Effector memory CD4-positive, alpha-beta T cell (primary cell): ENCODE results near the gene SPSB3.

Experiments
- DNase-seq, 3 donors: peaks; one replicate each; pipeline ENCODE4 v3.0.0-alpha.2; 2020
- H3K27ac ChIP-seq: 2 replicates; pipeline ENCODE4 v1.7.0; 2013; ENCODE audit warnings: mild to moderate bottlenecking, low read length, moderate library complexity; ENCODE audit not compliant: insufficient read depth, poor library complexity, severe bottlenecking
- H3K27me3 ChIP-seq: replicated peaks from 2 replicates; pipeline ENCODE4 v1.7.0; 2013; ENCODE audit warnings: mild to moderate bottlenecking, low read length; ENCODE audit not compliant: insufficient read depth, control insufficient read depth, poor library complexity, severe bottlenecking
- H3K36me3 ChIP-seq: 2 replicates; pipeline ENCODE4 v1.7.0; 2013; ENCODE audit warnings: mild to moderate bottlenecking, low read length, moderate library complexity; ENCODE audit not compliant: control insufficient read depth, insufficient read depth
- H3K4me1 ChIP-seq: 2 replicates; pipeline ENCODE4 v1.7.0; 2013; ENCODE audit warnings: low read length, mild to moderate bottlenecking; ENCODE audit not compliant: control insufficient read depth, insufficient read depth, poor library complexity, severe bottlenecking
- H3K4me3 ChIP-seq: 2 replicates; pipeline ENCODE4 v1.7.0; 2013; ENCODE audit warnings: low read length, low read depth, mild to moderate bottlenecking; ENCODE audit not compliant: insufficient read depth, poor library complexity, severe bottlenecking
- H3K9me3 ChIP-seq: 2 replicates; pipeline ENCODE4 v1.7.0; 2013; ENCODE audit warnings: mild to moderate bottlenecking, low read length, moderate library complexity; ENCODE audit not compliant: control insufficient read depth

Gene SPSB3

DNA sequence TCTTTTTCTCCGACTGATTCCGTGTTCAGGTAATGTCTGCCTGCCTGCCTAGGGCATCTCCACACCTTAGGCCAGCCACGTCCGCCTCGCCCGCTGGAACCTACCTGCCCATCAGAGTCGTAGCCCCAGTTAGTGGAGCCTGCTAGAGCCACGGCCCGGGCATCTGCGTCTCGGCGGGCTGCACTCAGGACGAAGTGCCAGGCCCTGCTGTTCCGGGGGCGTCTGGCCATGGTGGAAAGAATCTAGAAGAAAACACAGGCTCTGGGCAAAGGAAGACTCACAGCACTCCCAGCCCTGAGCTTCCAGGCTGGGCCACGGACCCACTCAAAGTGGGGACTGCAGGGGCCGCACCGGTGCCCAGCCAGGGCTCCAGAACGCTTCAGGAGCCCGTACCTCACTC, 1.1 kb downstream of the SPSB3 start:
- DNase-seq: no peak
- Histone ChIP-seq H3K27me3 (no peaks in the 10 kb centered on the region), H3K9me3 (no peaks in the 10 kb centered on the region), H3K4me3 (peak overlapping the region; percentile 81), H3K27ac (no peak overlapping the region), H3K36me3 (peaks cover 20% of the 10 kb centered on the region), H3K4me1 (peaks cover 9% of the 10 kb centered on the region)

DNA sequence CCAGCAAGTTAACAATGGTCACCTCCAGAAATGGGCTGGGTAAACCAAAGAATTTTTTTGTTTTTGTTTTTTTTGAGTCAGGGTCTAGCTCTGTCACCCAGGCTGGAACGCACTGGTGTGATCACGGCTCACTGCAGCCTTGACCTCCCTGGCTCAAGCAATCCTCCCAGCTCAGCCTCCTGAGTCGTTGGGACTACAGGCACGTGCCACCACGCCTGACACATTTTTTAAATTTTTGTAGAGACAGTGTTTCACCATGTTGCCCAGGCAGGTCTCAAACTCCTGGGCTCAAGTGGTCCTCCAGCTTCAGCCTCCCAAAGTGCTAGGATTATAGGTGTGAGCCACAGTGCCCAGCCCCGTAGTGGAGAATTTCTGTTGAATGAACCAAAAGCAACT, 1.7 kb downstream of the SPSB3 start:
- peaks cover 25% of the 10 kb centered on the region for H3K36me3 ChIP-seq
- H3K4me3 ChIP-seq: no peak overlapping the region
- DNase-seq: no peak
- no peak overlapping the region for H3K27ac ChIP-seq
- H3K9me3 ChIP-seq: no peaks in the 10 kb centered on the region
- peaks cover 9% of the 10 kb centered on the region for H3K4me1 ChIP-seq
- H3K27me3 ChIP-seq: no peaks in the 10 kb centered on the region

DNA sequence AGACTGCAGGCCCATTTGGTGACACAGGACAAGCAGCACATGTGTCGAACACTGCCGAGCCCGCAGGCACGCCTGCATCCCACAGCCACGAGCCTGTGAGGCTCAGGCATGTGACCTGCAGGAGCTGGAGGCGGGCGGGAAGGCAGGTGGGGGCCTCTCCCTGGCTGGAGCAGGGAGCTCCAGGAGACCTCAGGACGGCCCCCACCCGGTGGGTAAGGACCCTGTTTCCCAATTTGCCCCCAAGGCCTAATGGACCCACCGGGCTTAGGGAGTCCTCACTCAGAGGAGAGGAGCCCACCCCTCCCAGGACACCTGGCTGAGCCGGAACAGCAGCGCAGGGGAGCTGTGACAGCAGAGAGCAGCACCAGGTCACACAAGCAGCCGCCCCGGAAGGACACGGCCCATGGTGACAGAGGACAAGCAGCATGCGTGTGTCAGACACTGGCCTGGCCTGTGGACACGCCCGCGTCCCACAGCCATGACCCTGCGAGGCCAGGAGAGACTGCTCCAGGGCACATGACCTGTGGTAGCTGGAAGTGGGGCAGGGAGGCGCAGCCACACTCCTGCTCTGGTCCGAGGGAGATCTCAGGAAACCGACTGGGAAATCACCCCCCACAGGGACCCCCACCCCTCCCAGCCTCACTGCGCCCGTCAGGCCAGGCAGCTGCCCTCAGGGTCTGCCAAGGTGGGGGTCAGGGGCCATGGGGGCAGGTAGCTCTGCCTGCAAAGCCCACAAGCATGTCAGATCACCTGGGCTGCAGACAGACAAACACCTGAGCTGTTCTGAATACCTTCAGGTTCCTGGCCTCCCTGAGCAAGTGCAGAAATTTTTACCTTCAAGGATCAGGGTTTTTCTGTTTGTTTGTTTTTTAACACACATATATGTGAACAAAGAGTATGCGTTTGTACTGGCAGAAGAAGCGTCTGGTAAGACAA, 2.4 kb downstream of the SPSB3 start:
- no peak overlapping the region for H3K27ac ChIP-seq
- no peak for DNase-seq
- no peak overlapping the region for H3K4me3 ChIP-seq
- no peaks in the 10 kb centered on the region for H3K9me3 ChIP-seq
- no peaks in the 10 kb centered on the region for H3K27me3 ChIP-seq
- H3K4me1 ChIP-seq: peaks cover 9% of the 10 kb centered on the region
- peaks cover 27% of the 10 kb centered on the region for H3K36me3 ChIP-seq

DNA sequence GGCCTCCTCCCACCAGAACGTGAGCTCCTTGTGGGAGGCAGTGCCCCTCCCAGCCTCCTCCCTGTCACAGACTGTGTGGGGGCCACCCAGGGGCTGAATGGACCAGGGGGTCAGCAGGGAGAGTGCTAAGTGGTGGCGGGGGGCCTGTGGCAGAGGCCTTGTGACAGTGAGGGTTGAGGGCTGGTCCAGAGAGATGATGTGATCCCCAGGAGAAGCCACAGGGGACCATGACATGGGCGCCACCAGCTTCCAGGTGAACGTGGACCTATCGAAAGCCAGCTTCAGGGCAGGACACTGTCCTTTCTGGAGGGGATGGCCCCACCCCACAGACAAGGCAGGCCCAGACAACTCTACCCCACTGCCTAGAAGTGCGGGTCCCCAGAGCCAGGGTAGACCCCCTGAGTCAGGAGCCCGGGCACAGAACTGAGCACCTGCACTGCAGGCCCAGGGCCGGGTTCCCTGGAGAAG, 3.1 kb downstream of the SPSB3 start:
- no peak for DNase-seq
- H3K9me3 ChIP-seq: no peaks in the 10 kb centered on the region
- H3K36me3 ChIP-seq: peaks cover 27% of the 10 kb centered on the region
- H3K4me1 ChIP-seq: peaks cover 13% of the 10 kb centered on the region
- no peak overlapping the region for H3K27ac ChIP-seq
- H3K27me3 ChIP-seq: no peaks in the 10 kb centered on the region
- no peak overlapping the region for H3K4me3 ChIP-seq

DNA sequence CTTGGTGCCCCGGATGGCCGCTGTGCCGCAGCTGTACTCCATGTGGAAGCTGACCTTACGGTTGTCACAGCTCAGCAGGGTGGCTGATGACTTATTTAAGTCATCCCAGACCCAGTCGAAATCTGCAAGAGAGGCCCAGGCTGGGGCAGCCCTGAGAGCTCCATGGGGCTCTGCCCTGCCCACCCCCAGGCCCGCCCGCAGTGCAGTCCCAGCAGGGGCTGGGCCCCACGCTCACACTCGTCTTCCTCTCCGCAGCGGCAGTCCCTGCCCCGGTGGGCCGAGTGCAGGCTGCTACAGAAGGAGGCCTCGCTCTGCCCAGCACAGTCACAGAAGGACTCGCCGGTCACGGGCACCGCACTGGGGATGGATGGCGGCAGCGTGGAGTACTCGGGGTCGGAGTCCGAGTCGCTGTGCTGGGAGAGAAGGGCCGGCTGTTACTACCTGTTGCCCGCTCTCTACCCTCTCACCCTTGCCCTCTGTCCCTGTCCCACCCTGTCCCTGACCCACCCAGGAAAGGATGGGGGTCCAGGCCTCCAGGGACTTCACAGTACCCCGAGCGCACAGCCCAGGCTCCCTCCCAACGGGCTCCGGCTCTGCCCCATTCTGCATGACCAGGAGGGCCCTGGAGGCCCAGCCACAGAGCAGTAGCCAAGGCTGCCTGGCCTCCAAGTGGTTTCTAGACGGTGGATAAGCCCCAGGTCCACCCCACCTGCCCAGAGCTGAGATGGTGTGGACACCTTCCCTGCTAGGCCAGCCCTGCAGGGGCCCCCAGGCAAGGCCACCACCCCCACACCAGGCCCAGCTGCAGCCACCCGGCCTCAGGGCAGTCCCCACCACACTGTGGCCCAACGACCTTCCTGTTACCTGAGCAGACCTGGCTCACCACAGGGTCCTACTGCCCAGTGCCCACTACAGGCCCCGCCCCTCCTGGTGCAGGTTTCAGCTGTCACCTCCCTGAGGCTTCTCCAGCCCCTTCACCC, 3.9 kb downstream of the SPSB3 start:
- Histone ChIP-seq H3K4me3 (no peak overlapping the region), H3K27me3 (no peaks in the 10 kb centered on the region), H3K4me1 (peaks cover 20% of the 10 kb centered on the region), H3K27ac (no peak overlapping the region), H3K9me3 (no peaks in the 10 kb centered on the region), H3K36me3 (peaks cover 27% of the 10 kb centered on the region)
- DNase-seq: no peak

DNA sequence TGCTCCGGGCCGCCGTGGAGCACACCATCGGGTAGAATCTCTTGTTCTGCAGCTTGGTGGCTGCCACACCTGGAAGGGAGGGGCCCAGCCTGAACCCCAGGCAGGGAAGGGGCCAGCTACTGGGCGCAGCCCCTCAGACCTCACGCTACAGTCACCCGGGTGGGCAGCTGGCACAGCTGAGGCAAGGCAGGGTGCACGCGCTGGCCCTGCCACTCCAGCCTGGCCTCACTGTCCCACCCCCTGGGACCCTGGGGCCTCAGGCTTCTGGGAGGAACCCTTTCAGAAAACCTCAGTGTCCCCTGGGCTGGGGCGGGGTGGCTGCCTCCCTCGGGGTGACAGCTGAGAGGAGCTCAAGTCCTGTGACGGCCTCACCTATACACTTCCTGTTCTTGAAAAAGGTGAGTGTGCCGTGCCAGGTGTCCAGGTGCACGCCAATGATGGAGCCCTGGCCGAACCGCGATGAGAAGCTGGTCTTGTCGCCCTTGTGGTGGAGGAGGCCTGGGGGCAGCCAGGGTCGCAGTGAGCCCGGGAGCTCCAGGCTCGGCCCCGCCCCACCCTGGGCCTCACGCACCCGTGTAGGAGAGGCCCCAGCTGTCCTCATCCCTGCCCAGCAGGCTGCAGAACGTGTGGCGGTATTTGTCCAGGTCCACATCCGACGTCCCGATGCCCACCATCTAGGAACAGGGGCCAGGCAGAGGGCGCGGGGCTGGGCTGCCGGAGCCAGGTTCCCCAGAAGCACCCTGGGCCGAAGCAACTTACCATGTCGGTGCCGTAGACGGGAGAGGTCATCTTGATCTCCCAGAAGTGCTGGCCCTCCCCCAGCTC, 4.8 kb downstream of the SPSB3 start:
- H3K4me3 ChIP-seq: no peak overlapping the region
- H3K27ac ChIP-seq: no peak overlapping the region
- H3K27me3 ChIP-seq: no peaks in the 10 kb centered on the region
- peaks cover 27% of the 10 kb centered on the region for H3K36me3 ChIP-seq
- peaks cover 21% of the 10 kb centered on the region for H3K4me1 ChIP-seq
- H3K9me3 ChIP-seq: no peaks in the 10 kb centered on the region
- DNase-seq: no peak

DNA sequence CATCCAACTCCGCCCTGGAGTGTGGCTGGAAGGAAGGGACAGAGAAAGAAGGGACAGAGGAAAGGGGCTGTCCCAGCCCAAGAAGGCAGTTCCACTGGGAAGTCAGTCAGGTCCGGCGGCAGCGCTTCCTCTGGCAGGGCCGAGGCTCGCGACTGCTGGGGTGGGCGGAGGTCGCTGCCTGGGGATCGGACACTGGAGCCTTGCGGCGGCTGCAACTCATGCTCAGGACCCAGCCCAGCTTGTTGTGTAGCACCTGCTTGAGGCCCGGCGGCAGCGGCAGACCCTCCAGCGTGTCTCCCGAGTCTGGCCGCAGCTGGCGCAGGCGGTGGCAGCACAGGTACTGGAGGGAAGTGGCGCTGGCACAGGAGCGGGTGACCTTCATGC, 5.4 kb downstream of the SPSB3 start:
- Histone ChIP-seq H3K27ac (no peak overlapping the region), H3K4me1 (peaks cover 26% of the 10 kb centered on the region), H3K27me3 (no peaks in the 10 kb centered on the region), H3K4me3 (no peak overlapping the region), H3K9me3 (no peaks in the 10 kb centered on the region), H3K36me3 (peaks cover 27% of the 10 kb centered on the region)
- DNase-seq: no peak

DNA sequence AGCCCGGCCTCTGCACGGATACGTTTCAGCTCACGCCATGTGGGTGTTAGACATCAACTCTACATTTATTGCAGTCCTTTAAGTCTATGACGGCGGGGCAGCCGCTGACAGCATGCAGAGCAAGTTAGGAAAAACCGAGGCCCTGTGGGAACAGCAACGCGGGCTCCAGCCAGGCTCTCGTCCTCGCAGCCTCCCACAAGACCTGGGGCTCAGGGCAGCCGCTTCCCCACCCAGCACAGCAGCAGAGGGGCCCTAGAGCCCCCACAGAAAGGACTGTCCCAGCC, 5.8 kb downstream of the SPSB3 start:
- Histone ChIP-seq H3K4me1 (peaks cover 25% of the 10 kb centered on the region), H3K27ac (no peak overlapping the region), H3K36me3 (peaks cover 27% of the 10 kb centered on the region), H3K27me3 (no peaks in the 10 kb centered on the region), H3K9me3 (no peaks in the 10 kb centered on the region), H3K4me3 (no peak overlapping the region)
- DNase-seq: no peak

DNA sequence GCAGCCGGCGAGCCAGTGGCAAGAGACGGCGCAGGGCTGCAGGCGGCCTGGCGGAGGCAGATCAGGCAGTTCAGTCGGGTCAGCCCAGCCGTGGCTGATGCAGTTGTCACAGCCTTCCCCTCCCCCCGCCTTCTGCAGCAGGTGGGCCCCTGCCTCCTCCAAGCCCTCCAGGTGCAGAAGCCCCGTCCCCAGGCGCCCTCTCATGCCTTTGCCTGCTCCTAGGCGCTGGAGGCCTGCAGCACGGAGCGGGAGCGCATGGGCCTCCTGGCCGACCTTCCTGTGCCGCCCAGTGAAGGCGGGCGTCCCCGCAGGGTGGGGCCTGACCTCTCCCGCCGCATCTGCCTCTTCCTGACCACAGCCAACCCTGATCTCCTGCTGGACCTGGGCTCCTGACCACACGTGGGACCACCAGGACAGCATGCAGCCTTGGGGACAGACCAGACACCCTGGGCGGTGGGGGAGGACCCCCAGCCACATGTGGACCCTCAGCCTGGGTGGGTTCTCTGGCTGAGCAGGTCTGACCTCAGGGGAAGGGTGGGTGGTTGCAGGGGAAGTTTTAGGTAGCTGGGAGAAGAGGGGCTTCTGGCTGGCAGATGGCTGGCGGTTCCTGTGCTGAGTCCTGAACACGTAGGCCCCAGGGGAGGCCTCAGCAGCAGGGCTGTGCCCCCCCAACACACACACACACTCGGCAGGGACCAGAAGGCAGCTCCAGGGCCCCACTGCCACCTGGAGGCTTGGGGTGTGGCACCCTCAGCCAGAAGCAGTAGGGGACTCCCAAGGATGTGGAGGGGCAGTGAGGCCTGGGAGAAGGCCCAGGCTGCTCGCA, 6.3 kb downstream of the SPSB3 start:
- Histone ChIP-seq H3K27me3 (no peaks in the 10 kb centered on the region), H3K4me3 (no peak overlapping the region), H3K4me1 (peaks cover 20% of the 10 kb centered on the region), H3K9me3 (no peaks in the 10 kb centered on the region), H3K36me3 (peaks cover 27% of the 10 kb centered on the region), H3K27ac (no peak overlapping the region)
- no peak for DNase-seq
